Smooth muscle cell of the pulmonary artery (primary cell): ENCODE data around the gene TRIM24. TPM values are rescaled to one million over a fixed set of nuclear protein-coding genes. Genes with fewer than 3 reads are reported as not detected.

ENCODE experiments used
- total RNA-seq: library from RNA; depleted of rRNA; stranded (reverse); fragments of >200 nt; gene quantifications from 2 replicates; pipeline ENCODE4 v1.2.3, GENCODE V29; 2014

The TRIM24 gene
- 4.8 and 5.5 TPM in 2 replicates for total RNA-seq

GRCh38 chr7:138460176-138460648 is at the start of gene TRIM24:
TRIM24 (plus strand) TSS chr7:138460259; CDS start chr7:138460549, 290 bp downstream.

Other genes with a start within 250 kb of the TRIM24 start
- not detected in 2 replicates for gene SVOPL, start 241.1 kb downstream of the TRIM24 start, total RNA-seq